Gastroesophageal sphincter (tissue), 3 donors: Measurements from ENCODE around the gene APOL1.

Source experiments
- POLR2A ChIP-seq, 2 donors: fragments of 450-650 bp; IDR thresholded peaks; one replicate each; pipeline ENCODE4 v1.6.1; 2017; ENCODE audit warnings: antibody characterized with exemption in 2 of 2, mild to moderate bottlenecking in 2 of 2, moderate library complexity in 1 of 2
- POLR2AphosphoS5 ChIP-seq: sonication (generic); formaldehyde crosslinking; IDR thresholded peaks from one replicate; pipeline ENCODE4 v1.6.1; 2017; ENCODE audit warnings: antibody characterized with exemption
- TF ChIP-seq, protein P1 (sequence below), 4 experiments: fragments of 200-600 bp in 2 of 4; fragments of 450-650 bp in 2 of 4; sonication (generic) in 1 of 4; IDR thresholded peaks; one replicate each; pipeline ENCODE4 v1.5.1; 2017 to 2019; ENCODE audit warnings: antibody characterized with exemption in 4 of 4, mild to moderate bottlenecking in 2 of 4, moderate library complexity in 2 of 4

DNA sequence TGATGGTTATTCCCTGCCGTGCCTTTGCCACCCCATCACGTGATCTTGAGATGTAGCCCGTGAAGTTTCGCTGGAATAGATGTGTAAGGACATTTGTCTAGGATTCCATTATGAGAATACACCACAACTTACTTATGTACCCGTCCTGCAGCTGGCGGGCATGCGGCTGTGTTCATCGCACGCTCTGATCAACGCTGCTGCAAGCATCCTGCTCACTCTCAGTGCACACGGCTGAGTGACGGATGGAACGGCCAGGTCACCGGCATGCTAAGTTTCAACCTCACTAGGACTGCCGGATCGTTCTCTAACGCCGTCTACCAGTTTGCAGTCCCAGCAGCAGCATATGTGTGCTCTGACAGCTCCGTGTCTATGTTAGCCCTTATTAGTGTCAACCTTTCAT, 44.6 kb downstream of the APOL1 start:
- TF ChIP-seq POLR2A (IDR thresholded peaks at IDR 0.05) (no peak), POLR2AphosphoS5 (no peak)
- TF ChIP-seq, protein P1, sequence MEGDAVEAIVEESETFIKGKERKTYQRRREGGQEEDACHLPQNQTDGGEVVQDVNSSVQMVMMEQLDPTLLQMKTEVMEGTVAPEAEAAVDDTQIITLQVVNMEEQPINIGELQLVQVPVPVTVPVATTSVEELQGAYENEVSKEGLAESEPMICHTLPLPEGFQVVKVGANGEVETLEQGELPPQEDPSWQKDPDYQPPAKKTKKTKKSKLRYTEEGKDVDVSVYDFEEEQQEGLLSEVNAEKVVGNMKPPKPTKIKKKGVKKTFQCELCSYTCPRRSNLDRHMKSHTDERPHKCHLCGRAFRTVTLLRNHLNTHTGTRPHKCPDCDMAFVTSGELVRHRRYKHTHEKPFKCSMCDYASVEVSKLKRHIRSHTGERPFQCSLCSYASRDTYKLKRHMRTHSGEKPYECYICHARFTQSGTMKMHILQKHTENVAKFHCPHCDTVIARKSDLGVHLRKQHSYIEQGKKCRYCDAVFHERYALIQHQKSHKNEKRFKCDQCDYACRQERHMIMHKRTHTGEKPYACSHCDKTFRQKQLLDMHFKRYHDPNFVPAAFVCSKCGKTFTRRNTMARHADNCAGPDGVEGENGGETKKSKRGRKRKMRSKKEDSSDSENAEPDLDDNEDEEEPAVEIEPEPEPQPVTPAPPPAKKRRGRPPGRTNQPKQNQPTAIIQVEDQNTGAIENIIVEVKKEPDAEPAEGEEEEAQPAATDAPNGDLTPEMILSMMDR (IDR thresholded peaks at IDR 0.05) = no peak
